Pericardium fibroblast (primary cell): Measurements from ENCODE around the gene PRKACB. TPM values are rescaled to one million over a fixed set of nuclear protein-coding genes. Genes with fewer than 3 reads are reported as not detected.

Experiments used
- total RNA-seq: library from RNA; depleted of rRNA; stranded (reverse); fragments of >200 nt; gene quantifications from 2 replicates; pipeline ENCODE4 v1.2.3, GENCODE V29; 2015

PRKACB gene
- 11.5 and 17.2 TPM in 2 replicates for total RNA-seq

DNA sequence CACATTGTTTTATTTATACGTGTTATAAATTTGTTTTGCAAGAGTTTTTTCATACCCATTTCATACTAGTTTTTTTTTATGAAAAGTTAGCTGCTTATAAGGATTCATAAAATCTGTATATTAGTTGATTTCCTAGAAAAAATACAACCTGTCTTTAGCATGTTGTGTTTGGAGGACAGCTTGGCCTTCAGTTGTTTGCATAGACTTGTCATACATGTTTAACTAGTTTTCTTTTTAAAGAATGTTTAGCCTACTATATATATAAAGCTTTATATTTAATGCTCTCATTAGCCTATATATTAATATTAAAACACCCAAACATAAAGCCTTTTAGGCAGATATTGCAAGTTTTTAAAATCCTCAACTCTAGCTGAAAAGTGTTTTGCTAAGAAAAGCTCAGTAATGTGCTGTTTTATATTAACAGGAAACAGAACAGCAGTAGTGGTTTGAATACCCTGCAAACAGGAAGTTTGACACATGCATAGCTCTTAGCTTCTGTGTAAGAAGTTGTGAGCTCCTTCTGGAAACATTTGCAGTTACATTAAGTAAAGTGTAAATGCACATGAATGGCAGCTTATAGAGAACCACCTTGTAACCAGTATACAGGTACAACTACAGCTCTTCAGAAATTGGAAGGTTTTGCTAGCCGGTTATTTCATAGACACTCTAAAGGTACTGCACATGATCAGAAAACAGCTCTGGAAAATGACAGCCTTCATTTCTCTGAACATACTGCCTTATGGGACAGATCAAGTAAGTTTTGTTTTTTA lies at the start of gene PRKACB:
TSS of gene PRKACB (plus strand) at position 476 of the 770 bp plus-strand sequence. CDS start at position 567, 91 bp downstream.

Other genes with a start within 250 kb of the PRKACB start
- gene TTLL7, start 145.1 kb upstream of the PRKACB start, total RNA-seq: 2.1 and 2.4 TPM in 2 replicates
- gene SAMD13, start 157.4 kb downstream of the PRKACB start, total RNA-seq: 1.2 and 1.8 TPM in 2 replicates